ENCODE measurements around the gene MBD3L3. TPM values are rescaled to one million over a fixed set of nuclear protein-coding genes. Genes with fewer than 3 reads are reported as not detected.

MBD3L3 gene
- total RNA-seq, 1 experiment from 2014 or later = 9.0 TPM

DNA sequence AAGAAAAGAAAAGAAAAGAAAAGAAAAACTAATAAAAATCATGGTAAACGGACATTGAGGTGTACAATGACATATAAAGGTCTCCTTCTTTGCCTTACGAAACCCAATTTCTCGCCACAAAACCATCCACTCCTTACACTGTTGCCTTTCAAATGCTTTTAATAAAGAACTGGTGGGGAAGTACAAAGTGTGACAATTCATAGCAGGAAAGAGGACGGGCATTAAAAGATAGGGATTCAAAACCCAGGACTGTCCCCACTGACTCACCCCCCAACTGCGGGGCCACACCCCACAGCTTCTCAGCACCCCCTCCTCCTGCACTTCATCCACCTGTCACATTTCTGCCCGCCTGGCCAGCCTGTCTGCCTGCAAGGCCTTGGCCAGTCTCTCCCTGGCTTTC is 39.6 kb downstream of the MBD3L3 start:
- Histone ChIP-seq H3K27me3 (replicated peaks; ENCODE audit: insufficient read depth, low read depth, low read length, poor library complexity) (no peaks in the 10 kb centered on the region), H3K9me3 (ENCODE audit: low read depth, low read length, poor library complexity, severe bottlenecking) (no peaks in the 10 kb centered on the region), H3K27ac (ENCODE audit: low read depth, low read length, poor library complexity, severe bottlenecking) (no peak overlapping the region), H3K36me3 (ENCODE audit: insufficient read depth, low read length, poor library complexity, severe bottlenecking) (no peaks in the 10 kb centered on the region), H3K4me3 (ENCODE audit: low read depth, low read length, poor library complexity, severe bottlenecking) (no peak overlapping the region), H3K4me1 (ENCODE audit: insufficient read depth, low read length, poor library complexity, severe bottlenecking) (no peaks in the 10 kb centered on the region)
- TF ChIP-seq, protein P1, sequence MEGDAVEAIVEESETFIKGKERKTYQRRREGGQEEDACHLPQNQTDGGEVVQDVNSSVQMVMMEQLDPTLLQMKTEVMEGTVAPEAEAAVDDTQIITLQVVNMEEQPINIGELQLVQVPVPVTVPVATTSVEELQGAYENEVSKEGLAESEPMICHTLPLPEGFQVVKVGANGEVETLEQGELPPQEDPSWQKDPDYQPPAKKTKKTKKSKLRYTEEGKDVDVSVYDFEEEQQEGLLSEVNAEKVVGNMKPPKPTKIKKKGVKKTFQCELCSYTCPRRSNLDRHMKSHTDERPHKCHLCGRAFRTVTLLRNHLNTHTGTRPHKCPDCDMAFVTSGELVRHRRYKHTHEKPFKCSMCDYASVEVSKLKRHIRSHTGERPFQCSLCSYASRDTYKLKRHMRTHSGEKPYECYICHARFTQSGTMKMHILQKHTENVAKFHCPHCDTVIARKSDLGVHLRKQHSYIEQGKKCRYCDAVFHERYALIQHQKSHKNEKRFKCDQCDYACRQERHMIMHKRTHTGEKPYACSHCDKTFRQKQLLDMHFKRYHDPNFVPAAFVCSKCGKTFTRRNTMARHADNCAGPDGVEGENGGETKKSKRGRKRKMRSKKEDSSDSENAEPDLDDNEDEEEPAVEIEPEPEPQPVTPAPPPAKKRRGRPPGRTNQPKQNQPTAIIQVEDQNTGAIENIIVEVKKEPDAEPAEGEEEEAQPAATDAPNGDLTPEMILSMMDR (conservative IDR thresholded peaks at IDR 0.05; ENCODE audit: low read depth, low read length) = no peak
- TF ChIP-seq EZH2 (IDR thresholded peaks at IDR 0.05; ENCODE audit: borderline replicate concordance, low read depth, low read length, poor library complexity, severe bottlenecking) = no peak
- DNase-seq (ENCODE audit: low spot score) = no peak
- ChIA-PET POLR2A (ENCODE audit: low non-redundant PET) (no interaction called here), CTCF (no interaction called here)
- intact Hi-C loops (cut with micrococcal nuclease; ENCODE audit: unreplicated experiment) = no loop called here
- no TSS peak for BruUV-seq (replicated peaks)

GRCh38 chr19:7013678-7014077 is 44.8 kb downstream of the MBD3L3 start:
- DNase-seq (ENCODE audit: low spot score) = no peak
- Histone ChIP-seq H3K36me3 (ENCODE audit: insufficient read depth, low read length, poor library complexity, severe bottlenecking) (no peaks in the 10 kb centered on the region), H3K27me3 (replicated peaks; ENCODE audit: insufficient read depth, low read depth, low read length, poor library complexity) (no peaks in the 10 kb centered on the region), H3K9me3 (ENCODE audit: low read depth, low read length, poor library complexity, severe bottlenecking) (no peaks in the 10 kb centered on the region), H3K4me1 (ENCODE audit: insufficient read depth, low read length, poor library complexity, severe bottlenecking) (no peaks in the 10 kb centered on the region), H3K27ac (ENCODE audit: low read depth, low read length, poor library complexity, severe bottlenecking) (no peak overlapping the region), H3K4me3 (ENCODE audit: low read depth, low read length, poor library complexity, severe bottlenecking) (no peak overlapping the region)
- intact Hi-C loops (cut with micrococcal nuclease; ENCODE audit: unreplicated experiment) = no loop called here
- ChIA-PET CTCF (no interaction called here), POLR2A (ENCODE audit: low non-redundant PET) (no interaction called here)
- BruUV-seq (replicated peaks) = no TSS peak
- TF ChIP-seq, protein P1 (conservative IDR thresholded peaks at IDR 0.05; ENCODE audit: low read depth, low read length) = no peak
- no peak for TF ChIP-seq EZH2 (IDR thresholded peaks at IDR 0.05; ENCODE audit: borderline replicate concordance, low read depth, low read length, poor library complexity, severe bottlenecking)

- Histone ChIP-seq H3K4me3 (ENCODE audit: low read depth, low read length, poor library complexity, severe bottlenecking) (no peak overlapping the region), H3K36me3 (ENCODE audit: insufficient read depth, low read length, poor library complexity, severe bottlenecking) (no peaks in the 10 kb centered on the region), H3K4me1 (ENCODE audit: insufficient read depth, low read length, poor library complexity, severe bottlenecking) (no peaks in the 10 kb centered on the region), H3K27ac (ENCODE audit: low read depth, low read length, poor library complexity, severe bottlenecking) (no peak overlapping the region), H3K9me3 (ENCODE audit: low read depth, low read length, poor library complexity, severe bottlenecking) (no peaks in the 10 kb centered on the region), H3K27me3 (replicated peaks; ENCODE audit: insufficient read depth, low read depth, low read length, poor library complexity) (no peaks in the 10 kb centered on the region)
- no TSS peak for BruUV-seq (replicated peaks)
- intact Hi-C loops (cut with micrococcal nuclease; ENCODE audit: unreplicated experiment) = no loop called here
- CTCF ChIA-PET = no interaction called here
- POLR2A ChIA-PET (ENCODE audit: low non-redundant PET) = no interaction called here
- TF ChIP-seq, protein P1 (conservative IDR thresholded peaks at IDR 0.05; ENCODE audit: low read depth, low read length) = no peak
- TF ChIP-seq EZH2 (IDR thresholded peaks at IDR 0.05; ENCODE audit: borderline replicate concordance, low read depth, low read length, poor library complexity, severe bottlenecking) = no peak
- DNase-seq (ENCODE audit: low spot score) = no peak
These were observed 47.5 kb downstream of the MBD3L3 start for GRCh38 chr19:7010722-7011593.

All from A673 (cell line).